ENCODE data around the gene AGAP9.
"Not testable (repeated sequence)": the region's sequence is repeated elsewhere in the genome, so short reads cannot be mapped to it uniquely, and the experiment has no call there.

AGAP9 gene

DNA sequence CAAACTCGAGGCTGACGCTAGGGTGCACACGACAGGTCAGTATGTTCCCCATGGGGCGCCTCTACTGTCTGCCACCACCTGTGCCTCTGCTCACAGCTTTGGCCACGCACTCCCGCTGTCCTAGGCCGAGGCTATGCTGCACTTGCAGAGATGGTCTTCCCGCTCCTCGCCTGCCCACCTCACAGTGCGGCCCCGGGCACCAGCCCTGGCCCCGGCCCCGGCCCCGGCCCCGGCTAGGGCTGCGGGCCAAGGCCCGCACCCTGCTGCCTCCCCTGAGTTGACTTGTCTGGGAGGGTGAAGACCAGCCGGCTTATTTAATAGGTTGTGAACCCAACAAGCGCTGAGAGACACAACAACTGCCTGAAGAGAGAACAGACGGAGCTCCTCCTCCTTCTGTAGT, at the start of gene AGAP9:
TSS of gene AGAP9 (minus strand) at position 164 of the 400 bp plus-strand sequence. CDS start at position 52, 112 bp downstream.
- DNase-seq (ENCODE audit: low read depth) = not testable (repeated sequence)

DNA sequence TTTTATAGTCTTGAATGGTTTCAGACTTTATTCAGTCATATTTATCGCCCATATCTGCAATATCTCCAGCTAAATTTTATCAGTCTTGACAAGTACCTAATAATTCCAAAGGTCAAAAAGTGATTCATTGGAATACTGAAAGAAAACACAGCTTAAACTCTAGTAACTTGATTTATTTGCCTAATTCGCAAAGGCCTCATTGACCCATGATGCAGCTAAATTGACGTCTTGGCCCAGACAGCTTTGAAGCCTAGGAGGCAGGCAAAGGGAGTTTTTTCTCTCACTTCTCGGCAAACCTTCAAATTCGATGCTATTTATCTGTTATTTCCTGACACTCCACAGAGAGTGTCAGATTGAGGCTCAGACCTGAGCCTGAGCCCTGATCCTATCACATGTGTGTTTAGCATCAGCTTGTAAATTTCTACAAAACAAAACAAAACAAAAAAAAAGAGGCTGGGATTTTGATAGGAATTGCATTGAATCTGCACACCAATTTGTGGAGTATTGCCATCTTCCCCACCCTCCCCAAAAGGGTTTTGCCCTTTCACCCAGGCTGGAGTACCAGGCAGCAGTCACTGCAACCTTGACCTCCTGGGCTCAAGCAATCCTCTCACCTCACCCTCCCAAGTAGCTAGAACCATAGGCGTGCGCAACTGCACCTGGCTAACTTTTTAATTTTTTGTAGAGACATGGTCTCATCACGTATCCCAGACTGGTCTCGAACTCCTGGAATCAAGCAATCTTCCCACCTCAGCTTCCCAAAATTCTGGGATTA, 47.9 kb upstream of the AGAP9 start:
- not testable (repeated sequence) for DNase-seq (ENCODE audit: low read depth)

- not testable (repeated sequence) for DNase-seq (ENCODE audit: low read depth)
Measured at GRCh38 chr10:47566757-47567156, 43.3 kb upstream of the AGAP9 start.

DNA sequence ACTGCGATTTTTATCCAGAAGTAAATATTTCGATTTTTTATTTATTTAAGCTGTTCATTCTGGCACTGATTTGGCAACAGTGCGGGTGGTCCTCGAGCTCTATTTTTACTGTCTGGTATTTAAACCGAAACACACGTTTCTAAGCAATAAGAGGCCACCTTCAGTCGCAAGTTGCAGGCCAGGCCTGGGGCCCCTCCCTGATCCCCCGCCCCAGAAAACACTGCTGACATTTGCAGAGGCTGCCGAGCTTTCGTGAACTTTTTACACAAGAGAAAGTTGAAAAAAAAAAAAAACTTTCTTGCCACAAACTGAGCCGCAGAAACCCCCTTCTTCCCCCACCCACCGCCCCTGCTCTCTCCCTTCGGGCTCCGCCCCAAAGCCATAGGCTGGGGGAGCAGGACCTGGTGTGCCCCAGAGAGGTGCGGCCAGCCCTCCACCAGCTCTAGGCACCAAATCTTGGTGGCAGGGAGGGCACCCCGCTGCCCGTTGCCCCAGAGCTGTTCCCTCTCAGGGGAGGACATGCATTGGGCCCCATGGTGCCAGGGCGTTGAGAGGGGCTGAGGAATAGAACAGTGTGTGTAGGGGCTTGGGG, 42.8 kb upstream of the AGAP9 start:
- not testable (repeated sequence) for DNase-seq (ENCODE audit: low read depth)

- DNase-seq (ENCODE audit: low read depth) = not testable (repeated sequence)
Measured at GRCh38 chr10:47565517-47565920, 42.1 kb upstream of the AGAP9 start.

GRCh38 chr10:47564953-47565352, 41.5 kb upstream of the AGAP9 start:
- not testable (repeated sequence) for DNase-seq (ENCODE audit: low read depth)

DNA sequence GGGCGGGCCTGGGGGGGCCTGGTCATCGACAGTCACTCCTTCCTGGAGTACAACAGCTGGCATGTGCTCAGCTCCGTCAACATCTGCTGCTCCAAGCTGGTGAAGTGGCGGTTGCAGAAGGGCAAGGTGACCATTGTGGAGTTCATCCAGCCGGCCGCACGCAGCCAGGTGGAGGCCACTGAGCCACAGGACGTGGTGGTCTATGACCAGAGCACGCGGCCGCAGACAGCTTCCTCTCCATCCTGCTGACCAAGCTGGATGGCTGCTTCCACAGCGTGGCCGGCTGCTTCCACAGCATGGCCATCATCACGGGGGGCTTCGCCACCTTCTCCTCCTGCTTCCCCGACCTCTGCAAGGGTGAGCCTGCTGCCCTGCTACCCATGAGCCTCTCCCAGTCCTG, 40.9 kb upstream of the AGAP9 start:
- not testable (repeated sequence) for DNase-seq (ENCODE audit: low read depth)

GRCh38 chr10:47560452-47560851, 37.0 kb upstream of the AGAP9 start:
- DNase-seq (ENCODE audit: low read depth) = not testable (repeated sequence)

DNA sequence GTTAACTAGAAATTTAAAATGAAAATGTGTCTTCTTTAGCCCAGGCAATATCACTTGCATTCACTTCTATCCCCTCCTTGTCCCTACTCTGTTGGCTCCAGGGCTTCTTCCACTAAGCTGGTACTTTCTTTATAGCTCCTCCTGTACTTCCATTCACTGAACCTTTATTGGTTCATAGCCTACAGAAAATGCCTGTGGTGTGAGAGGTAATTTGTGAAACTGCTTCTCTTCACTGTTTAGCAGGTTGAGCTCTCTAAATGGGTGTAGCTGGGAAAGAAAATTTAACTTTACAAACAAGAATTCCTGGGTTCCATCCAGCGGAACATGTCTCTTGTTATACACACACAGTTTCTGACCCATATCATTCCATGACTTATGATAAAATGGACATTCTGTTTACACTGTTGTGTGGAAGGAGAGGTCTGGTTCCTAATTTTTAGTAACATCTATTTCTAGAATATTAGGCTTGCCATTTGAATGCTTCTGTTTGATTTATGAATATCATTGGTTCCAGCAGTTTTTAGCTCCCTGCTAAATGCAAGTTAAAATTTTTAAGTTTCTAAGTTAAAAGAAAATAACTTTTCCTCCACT, 36.4 kb upstream of the AGAP9 start:
- not testable (repeated sequence) for DNase-seq (ENCODE audit: low read depth)

DNA sequence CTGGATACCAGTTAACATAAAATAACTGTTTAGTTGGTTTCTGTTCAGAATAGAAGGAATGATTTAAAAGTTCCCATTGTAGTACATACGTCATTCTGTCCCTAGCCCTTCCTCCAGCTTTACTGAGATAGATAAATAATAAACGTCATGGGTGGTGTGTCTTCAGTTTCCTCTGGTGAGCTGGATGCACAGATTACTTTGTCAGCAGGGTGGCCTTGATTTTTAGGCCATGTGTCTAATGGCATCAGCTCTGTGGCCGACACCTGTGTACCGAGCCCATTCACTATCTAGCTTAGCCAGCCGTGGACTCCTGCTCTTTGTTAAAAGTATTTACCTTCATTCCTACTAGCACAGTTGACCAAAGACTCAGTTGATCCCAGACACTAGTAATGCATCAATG, 34.7 kb upstream of the AGAP9 start:
- not testable (repeated sequence) for DNase-seq (ENCODE audit: low read depth)

DNA sequence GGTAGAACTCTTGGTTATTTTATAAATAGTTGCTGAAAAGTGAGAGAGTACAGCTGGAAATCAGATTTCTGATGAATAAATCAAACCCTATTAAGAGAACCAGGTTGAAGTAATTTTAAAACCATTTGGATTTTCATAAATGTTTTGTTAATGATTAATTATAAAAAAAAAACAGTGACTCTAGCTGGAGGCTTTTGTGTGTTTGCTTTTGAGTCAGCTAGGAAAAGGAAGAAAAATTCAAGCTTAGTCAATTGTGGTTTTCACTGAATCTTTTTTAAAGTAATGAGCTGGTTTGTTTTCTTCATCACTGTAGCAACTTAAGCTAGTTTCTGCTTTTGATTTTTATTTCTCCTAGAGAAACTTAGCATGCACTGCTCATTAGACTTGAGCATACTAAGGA, 34.2 kb upstream of the AGAP9 start:
- DNase-seq (ENCODE audit: low read depth) = not testable (repeated sequence)

DNA sequence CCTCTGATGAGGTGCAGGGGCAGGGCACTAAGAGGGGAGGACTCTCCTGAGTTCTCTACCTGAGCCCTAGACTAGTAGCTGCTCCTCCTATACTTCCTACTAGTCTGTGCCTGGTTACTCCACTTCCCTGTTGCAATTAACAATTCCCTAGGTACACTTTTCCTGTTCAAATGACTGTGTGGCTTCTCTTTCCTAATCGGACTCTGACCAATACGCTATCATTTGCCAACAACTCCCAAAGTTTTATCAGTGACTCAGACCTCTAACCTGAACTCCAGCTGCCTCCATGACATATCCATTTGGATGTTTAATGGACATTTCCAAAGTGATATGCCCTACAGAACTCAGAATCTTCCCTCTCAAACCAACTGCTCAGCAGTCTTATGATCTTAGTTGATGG, 31.9 kb upstream of the AGAP9 start:
- DNase-seq (ENCODE audit: low read depth) = not testable (repeated sequence)

DNA sequence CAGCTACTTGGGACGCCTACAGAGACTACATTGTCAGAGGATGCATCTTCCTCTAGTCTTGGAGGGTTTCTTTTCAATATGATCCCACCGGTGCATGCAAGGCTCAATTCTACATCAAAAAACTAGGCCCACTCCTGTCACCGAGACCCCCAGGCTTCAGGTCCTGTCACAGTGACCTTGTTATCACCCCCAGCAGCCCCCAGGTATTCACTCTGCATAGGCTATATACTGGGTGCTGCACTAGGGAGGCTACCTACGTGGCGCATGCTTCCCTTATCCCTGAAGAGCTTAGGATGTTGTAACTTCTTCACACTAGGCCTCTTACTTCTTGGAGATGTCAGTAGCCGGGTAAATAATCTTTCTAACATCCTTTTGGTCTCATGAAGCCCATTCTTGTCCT, 31.1 kb upstream of the AGAP9 start:
- not testable (repeated sequence) for DNase-seq (ENCODE audit: low read depth)

DNA sequence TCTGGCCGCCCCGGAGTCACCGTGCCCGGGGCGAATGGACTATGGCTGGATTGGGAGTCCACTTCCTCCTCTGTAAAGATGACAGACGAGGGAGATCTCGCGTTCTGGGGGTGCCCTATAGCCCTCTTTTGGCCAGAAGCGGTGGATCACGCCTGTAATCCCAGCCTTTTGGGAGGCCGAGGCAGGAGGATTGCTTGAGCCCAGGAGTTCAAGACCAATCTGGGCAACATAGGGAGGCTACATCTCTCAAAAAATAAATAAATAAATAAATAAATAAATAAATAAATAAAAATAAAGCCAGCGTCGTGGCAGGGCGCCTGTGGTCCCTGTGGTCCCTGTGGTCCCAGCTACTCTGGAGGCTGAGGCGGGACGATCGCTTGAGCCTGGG, 30.4 kb upstream of the AGAP9 start:
- not testable (repeated sequence) for DNase-seq (ENCODE audit: low read depth)

DNA sequence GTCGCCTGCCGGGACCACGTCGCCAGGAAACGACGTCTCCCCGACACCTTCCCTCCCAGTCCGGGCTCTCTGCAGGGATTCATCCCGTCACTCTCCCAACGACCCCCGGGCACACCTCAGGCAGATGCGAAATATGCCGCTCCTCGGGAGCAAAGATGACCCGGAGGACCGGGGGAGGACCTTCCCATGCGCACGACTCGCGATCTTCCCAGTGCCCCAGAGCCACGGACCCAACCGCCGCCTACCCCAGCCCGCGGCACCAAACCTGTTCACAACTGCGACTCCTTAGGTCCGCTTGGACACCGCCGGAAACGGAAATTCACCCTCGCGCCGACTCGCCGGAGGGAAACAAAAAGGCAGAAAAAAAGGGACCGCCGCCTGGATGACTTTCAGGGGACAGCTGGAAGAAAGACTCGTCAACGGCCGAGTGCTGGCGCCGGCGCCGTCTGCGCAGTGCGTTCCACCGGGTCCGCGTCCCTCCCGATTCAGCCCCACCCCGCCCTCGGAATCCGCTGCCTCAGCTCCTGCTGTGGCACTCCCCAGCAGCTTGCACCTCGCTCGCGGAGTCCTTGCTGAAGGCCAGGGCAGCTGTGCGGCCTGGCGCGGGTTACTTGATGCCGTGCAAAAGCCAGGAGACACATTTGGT, 29.9 kb upstream of the AGAP9 start:
- peak; percentile 54 for DNase-seq (ENCODE audit: low read depth)

GRCh38 chr10:47552719-47553118, 29.3 kb upstream of the AGAP9 start:
- DNase-seq (ENCODE audit: low read depth) = not testable (repeated sequence)

DNA sequence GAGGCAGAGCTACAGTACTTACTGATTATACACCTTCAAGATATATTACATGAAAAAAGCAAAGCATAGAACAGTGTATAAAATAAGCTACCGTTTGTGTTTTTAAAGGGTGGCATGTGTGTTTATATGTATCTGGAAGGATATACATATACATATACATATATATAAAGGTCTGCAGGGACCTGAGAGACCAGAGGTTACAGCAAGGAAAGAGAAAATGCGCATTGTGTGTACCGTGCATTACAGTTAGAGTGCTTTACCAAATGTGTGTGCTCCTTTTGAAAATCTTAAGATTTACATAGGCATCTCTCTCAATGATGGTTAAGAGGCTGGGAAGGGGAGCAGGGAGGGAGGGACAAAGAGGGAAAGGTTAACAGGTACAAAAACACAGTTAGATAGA, 23.8 kb upstream of the AGAP9 start:
- not testable (repeated sequence) for DNase-seq (ENCODE audit: low read depth)

GRCh38 chr10:47536430-47536829, 13.0 kb upstream of the AGAP9 start:
- DNase-seq (ENCODE audit: low read depth) = not testable (repeated sequence)

- not testable (repeated sequence) for DNase-seq (ENCODE audit: low read depth)
Measured at GRCh38 chr10:47502313-47502712, 21.1 kb downstream of the AGAP9 start.

DNA sequence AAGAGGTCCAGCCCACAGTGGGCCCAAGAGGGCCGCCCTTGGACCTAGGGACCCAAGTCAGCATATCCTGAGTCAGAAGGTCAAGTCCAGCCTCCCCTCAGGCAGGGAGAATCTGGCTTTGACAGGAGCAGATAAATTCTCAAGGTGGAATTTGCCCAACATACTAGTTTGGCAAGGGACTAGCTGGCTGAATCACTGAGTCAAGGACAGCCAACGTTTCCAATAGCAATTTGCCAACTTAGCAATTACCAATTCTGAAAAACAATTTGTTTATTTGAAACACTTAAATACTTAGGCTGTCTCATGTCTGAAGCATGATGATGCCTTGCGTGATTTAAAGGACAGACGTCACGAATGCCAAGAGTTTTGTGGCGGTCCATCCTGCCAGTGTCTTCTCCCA, 29.2 kb downstream of the AGAP9 start:
- DNase-seq (ENCODE audit: low read depth) = not testable (repeated sequence)

GRCh38 chr10:47491600-47491999, 31.8 kb downstream of the AGAP9 start, which contains the start of gene FAM25G:
Gene FAM25G, minus strand, starts transcription at chr10:47491700. Its CDS starts 26 bp downstream, at chr10:47491674.
- DNase-seq (ENCODE audit: low read depth) = not testable (repeated sequence)

- DNase-seq (ENCODE audit: low read depth) = not testable (repeated sequence)
Measured at GRCh38 chr10:47489630-47490029, 33.8 kb downstream of the AGAP9 start.
